K562 (cell line): Measurements from ENCODE around the gene KBTBD13. TPM values are rescaled to one million over a fixed set of nuclear protein-coding genes. Genes with fewer than 3 reads are reported as not detected.

Source experiments
- ZNF318 ChIP-seq, 2 experiments: fragments of 450-650 bp; IDR thresholded peaks; 2 replicates each; pipeline ENCODE4 v1.6.1; 2016; ENCODE audit warnings: mild to moderate bottlenecking in 2 of 2, borderline replicate concordance in 1 of 2, low read depth in 1 of 2, moderate library complexity in 1 of 2
- polyA plus RNA-seq, 8 experiments: library from polyadenylated mRNA; depleted of rRNA in 4 of 8; stranded (reverse) in 5 of 8; unstranded in 3 of 8; fragments of >200 nt; fragmentation: Nextera tagmentation in 2 of 8; fragmentation: Illumina TruSeq in 1 of 8; extraction: Ambion mirVana in 2 of 8; extraction: Trizol in 1 of 8; gene quantifications; 2 replicates each; pipeline versions ENCODE4 v1.2.1 to v1.2.3, GENCODE V29; 2011 to 2014; ENCODE audit warnings: inconsistent platforms in 1 of 8, missing spikeins in 1 of 8
- total RNA-seq, 7 experiments: library from RNA; depleted of rRNA in 6 of 7; stranded (reverse); fragments of >200 nt in 6 of 7; fragmentation: Illumina TruSeq in 2 of 7; extraction: Trizol in 2 of 7; gene quantifications; 2 replicates each; pipeline versions ENCODE4 v1.2.1 to v1.2.3, GENCODE V29; 2011 to 2021; ENCODE audit warnings: low replicate concordance in 1 of 7

Gene KBTBD13
- total and polyA plus RNA-seq, 9 of the 15 experiments (the other 6 are each of a cell fraction or from before 2014, with no cell fraction given): 0.07 to 0.13 (median 0.10) TPM; not detected in 3

GRCh38 chr15:65060641-65061397, 15.7 kb upstream of the KBTBD13 start (continued):
- TF ChIP-seq ZNF318 (IDR thresholded peaks at IDR 0.05; ENCODE audit: borderline replicate concordance in 1 of 2, low read depth in 1 of 2): no peak
- TF ChIP-seq, all 486 proteins: peak for 0
